ENCODE measurements around the gene UBAC1. TPM values are rescaled to one million over a fixed set of nuclear protein-coding genes. Genes with fewer than 3 reads are reported as not detected.
"Not testable (repeated sequence)": the region's sequence is repeated elsewhere in the genome, so short reads cannot be mapped to it uniquely, and the experiment has no call there.

Gene UBAC1
- total RNA-seq, 1 donor from 2014 or later = 57.9 TPM

DNA sequence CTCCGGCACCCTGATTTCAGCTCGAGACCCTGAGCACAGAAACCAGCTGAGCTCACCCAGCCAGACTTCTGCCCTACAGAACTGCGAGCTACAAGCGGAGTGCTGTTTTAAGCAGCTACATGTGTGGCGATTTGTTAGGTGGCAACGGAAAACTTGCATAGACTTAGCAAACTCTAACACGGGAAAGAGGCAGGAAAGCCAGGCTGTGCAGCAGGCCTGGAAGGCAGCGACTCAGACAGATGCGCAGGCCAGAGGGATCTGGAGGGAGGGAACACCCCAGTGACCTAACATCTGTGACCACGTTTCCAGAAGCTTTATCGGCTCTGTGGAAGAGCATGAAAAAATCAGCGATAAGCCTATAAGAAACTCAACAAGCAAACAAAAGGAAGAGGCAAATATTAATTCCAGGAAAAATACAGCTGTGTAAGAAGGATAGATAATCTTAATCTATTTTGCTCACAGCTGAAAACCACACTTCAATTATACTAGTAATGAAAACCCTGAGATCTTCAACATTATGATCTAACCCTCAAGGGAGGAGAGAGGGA, 11.0 kb downstream of the UBAC1 start:
- intact Hi-C loops (cut with DNase I) = no loop called here
- Histone ChIP-seq H3K27me3 (no peaks in the 10 kb centered on the region), H3K4me1 (peaks cover 10% of the 10 kb centered on the region), H3K27ac (no peak overlapping the region), H3K4me3 (no peak overlapping the region), H3K36me3 (peaks cover 0 to 61% of the 10 kb centered on the region in 2 donors), H3K9me3 (no peaks in the 10 kb centered on the region)
- no peak for TF ChIP-seq POLR2A (IDR thresholded peaks at IDR 0.05)
- TF ChIP-seq, protein P1, sequence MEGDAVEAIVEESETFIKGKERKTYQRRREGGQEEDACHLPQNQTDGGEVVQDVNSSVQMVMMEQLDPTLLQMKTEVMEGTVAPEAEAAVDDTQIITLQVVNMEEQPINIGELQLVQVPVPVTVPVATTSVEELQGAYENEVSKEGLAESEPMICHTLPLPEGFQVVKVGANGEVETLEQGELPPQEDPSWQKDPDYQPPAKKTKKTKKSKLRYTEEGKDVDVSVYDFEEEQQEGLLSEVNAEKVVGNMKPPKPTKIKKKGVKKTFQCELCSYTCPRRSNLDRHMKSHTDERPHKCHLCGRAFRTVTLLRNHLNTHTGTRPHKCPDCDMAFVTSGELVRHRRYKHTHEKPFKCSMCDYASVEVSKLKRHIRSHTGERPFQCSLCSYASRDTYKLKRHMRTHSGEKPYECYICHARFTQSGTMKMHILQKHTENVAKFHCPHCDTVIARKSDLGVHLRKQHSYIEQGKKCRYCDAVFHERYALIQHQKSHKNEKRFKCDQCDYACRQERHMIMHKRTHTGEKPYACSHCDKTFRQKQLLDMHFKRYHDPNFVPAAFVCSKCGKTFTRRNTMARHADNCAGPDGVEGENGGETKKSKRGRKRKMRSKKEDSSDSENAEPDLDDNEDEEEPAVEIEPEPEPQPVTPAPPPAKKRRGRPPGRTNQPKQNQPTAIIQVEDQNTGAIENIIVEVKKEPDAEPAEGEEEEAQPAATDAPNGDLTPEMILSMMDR (IDR thresholded peaks at IDR 0.05) = no peak
- no peak for TF ChIP-seq POLR2AphosphoS5 (IDR thresholded peaks at IDR 0.05; ENCODE audit: insufficient read depth in 1 of 2, low read depth in 1 of 2)
- DNase-seq (ENCODE audit: extremely low spot score in 2 of 2) = no peak

- no peak overlapping the region for H3K27ac ChIP-seq
- H3K4me1 ChIP-seq = peaks cover 10% of the 10 kb centered on the region
- H3K4me3 ChIP-seq = no peak overlapping the region
- intact Hi-C loops (cut with DNase I) = no loop called here
- peaks cover 0 to 63% of the 10 kb centered on the region in 2 donors for H3K36me3 ChIP-seq
- DNase-seq (ENCODE audit: extremely low spot score in 2 of 2) = no peak
- no peaks in the 10 kb centered on the region for H3K27me3 ChIP-seq
- TF ChIP-seq, protein P1 (IDR thresholded peaks at IDR 0.05) = no peak
- no peak for TF ChIP-seq POLR2AphosphoS5 (IDR thresholded peaks at IDR 0.05; ENCODE audit: insufficient read depth in 1 of 2, low read depth in 1 of 2)
- no peak for TF ChIP-seq POLR2A (IDR thresholded peaks at IDR 0.05)
- H3K9me3 ChIP-seq = no peaks in the 10 kb centered on the region
Observed at GRCh38 chr9:135949501-135950134, 11.6 kb downstream of the UBAC1 start.

DNA sequence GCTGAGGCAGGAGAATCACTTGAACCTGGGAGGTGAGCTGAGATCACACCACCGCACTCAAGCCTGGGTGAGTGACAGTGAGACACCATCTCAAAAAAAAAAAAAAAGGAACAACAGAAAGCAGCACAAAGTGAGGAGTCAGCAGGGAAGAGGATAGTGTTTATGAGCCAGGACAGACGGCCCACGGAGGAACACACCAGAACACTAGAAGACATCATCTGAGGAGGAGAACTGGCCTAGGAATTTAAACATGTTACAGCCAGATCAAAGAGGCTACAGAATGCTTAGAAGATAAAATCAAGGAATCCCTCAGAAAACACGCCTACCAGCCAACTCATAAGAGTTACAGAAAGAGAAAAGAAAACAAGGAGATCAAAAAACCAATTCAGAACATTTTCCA, 12.2 kb downstream of the UBAC1 start:
- Histone ChIP-seq H3K27me3 (no peaks in the 10 kb centered on the region), H3K9me3 (no peaks in the 10 kb centered on the region), H3K4me1 (peaks cover 10% of the 10 kb centered on the region), H3K36me3 (peaks cover 0 to 63% of the 10 kb centered on the region in 2 donors), H3K4me3 (no peak overlapping the region), H3K27ac (no peak overlapping the region)
- intact Hi-C loops (cut with DNase I) = no loop called here
- DNase-seq (ENCODE audit: extremely low spot score in 2 of 2) = no peak
- TF ChIP-seq, protein P1 (IDR thresholded peaks at IDR 0.05) = no peak
- TF ChIP-seq POLR2AphosphoS5 (IDR thresholded peaks at IDR 0.05; ENCODE audit: insufficient read depth in 1 of 2, low read depth in 1 of 2) = no peak
- TF ChIP-seq POLR2A (IDR thresholded peaks at IDR 0.05) = no peak

DNA sequence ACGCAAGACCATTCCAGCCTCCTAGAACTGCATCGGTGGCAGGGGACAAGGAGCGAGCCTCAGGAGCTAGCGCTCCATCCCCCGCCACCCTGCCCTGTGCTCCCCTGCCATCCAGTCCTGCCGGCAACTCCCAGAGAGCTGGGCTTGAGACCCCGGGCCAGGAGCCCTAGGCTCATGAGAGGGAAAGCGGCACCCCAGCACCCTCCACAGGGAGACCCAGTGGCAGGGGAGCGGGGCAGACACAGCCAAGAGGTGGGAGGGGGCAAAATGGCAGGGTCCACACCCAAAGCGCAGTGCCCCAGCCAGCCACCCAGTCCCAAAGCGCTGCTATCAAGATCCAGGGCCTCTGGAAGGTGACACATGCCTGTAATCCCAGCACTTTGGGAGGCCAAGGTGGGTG, 12.7 kb downstream of the UBAC1 start:
- Histone ChIP-seq H3K9me3 (no peaks in the 10 kb centered on the region), H3K27ac (no peak overlapping the region), H3K36me3 (peaks cover 0 to 64% of the 10 kb centered on the region in 2 donors), H3K27me3 (no peaks in the 10 kb centered on the region), H3K4me3 (no peak overlapping the region), H3K4me1 (peaks cover 10% of the 10 kb centered on the region)
- DNase-seq (ENCODE audit: extremely low spot score in 2 of 2) = no peak
- no peak for TF ChIP-seq POLR2A (IDR thresholded peaks at IDR 0.05)
- no peak for TF ChIP-seq POLR2AphosphoS5 (IDR thresholded peaks at IDR 0.05; ENCODE audit: insufficient read depth in 1 of 2, low read depth in 1 of 2)
- TF ChIP-seq, protein P1 (IDR thresholded peaks at IDR 0.05) = no peak
- intact Hi-C loops (cut with DNase I) = no loop called here

- Histone ChIP-seq H3K4me1 (peaks cover 10% of the 10 kb centered on the region), H3K27ac (no peak overlapping the region), H3K27me3 (no peaks in the 10 kb centered on the region), H3K36me3 (peaks cover 0 to 62% of the 10 kb centered on the region in 2 donors), H3K9me3 (no peaks in the 10 kb centered on the region), H3K4me3 (no peak overlapping the region)
- TF ChIP-seq POLR2AphosphoS5 (IDR thresholded peaks at IDR 0.05; ENCODE audit: insufficient read depth in 1 of 2, low read depth in 1 of 2) (no peak), POLR2A (IDR thresholded peaks at IDR 0.05) (no peak)
- TF ChIP-seq, protein P1 (IDR thresholded peaks at IDR 0.05) = no peak
- no peak for DNase-seq (ENCODE audit: extremely low spot score in 2 of 2)
- intact Hi-C loops (cut with DNase I) = no loop called here
Observed at GRCh38 chr9:135947582-135947981, 13.6 kb downstream of the UBAC1 start.

DNA sequence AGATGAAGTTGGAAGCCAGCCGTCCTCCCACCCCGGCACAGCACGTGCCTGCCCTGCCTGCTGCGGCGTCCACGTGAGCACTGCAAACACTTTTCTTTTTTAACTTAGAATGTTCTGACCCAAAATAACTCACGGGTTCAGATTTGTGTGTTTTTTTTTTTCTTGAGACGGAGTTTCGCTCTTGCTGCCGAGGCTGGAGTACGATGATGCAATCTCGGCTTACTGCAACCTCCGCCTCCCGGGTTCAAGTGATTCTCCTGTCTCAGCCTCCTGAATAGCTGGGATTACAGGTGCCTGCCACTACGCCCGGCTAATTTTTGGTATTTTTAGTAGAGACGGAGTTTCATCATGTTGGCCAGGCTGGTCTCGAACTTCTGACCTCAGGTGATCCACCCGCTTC, 14.1 kb downstream of the UBAC1 start:
- peaks cover 0 to 67% of the 10 kb centered on the region in 2 donors for H3K36me3 ChIP-seq
- H3K9me3 ChIP-seq; intact Hi-C loops (cut with DNase I); H3K4me1 ChIP-seq; H3K27me3 ChIP-seq; DNase-seq (ENCODE audit: extremely low spot score in 2 of 2); H3K27ac ChIP-seq; H3K4me3 ChIP-seq: not testable (repeated sequence)

Data from vagina (tissue), 2 donors.